Measurements from ENCODE around the gene MBOAT2. TPM values are rescaled to one million over a fixed set of nuclear protein-coding genes. Genes with fewer than 3 reads are reported as not detected.

The MBOAT2 gene
- total RNA-seq, 1 experiment from 2014 or later, result 16.8 TPM

- ATAC-seq (no peak), DNase-seq (ENCODE audit: low read depth, low spot score) (no peak)
- Histone ChIP-seq H3K4me2 (ENCODE audit: low read length) (no peak overlapping the region), H3K9ac (ENCODE audit: low read length) (no peak overlapping the region), H2AFZ (ENCODE audit: low read depth, low read length, poor library complexity, severe bottlenecking) (no peak overlapping the region), H3K27ac (ENCODE audit: low read depth, low read length) (no peak overlapping the region), H3K4me1 (ENCODE audit: control insufficient read depth in 1 of 2, insufficient read depth in 2 of 2, low read length in 2 of 2) (no peaks in the 10 kb centered on the region), H3K9me3 (ENCODE audit: control insufficient read depth in 1 of 2, insufficient read depth in 1 of 2, low read depth in 1 of 2, low read length in 2 of 2) (no peaks in the 10 kb centered on the region; a peak in 1 of 4 replicates), H3K9me2 (ENCODE audit: insufficient read depth) (no peaks in the 10 kb centered on the region), H3K79me2 (ENCODE audit: insufficient read depth, low read length) (no peaks in the 10 kb centered on the region), H3K4me3 (replicated peaks in 1 of 2; ENCODE audit: low read depth in 1 of 2, low read length in 2 of 2) (no peak overlapping the region), H3K36me3 (ENCODE audit: control insufficient read depth in 1 of 2, insufficient read depth in 2 of 2, low read length in 2 of 2) (no peaks in the 10 kb centered on the region; a peak in 1 of 4 replicates), H4K20me1 (ENCODE audit: insufficient read depth) (no peaks in the 10 kb centered on the region), H3K27me3 (ENCODE audit: insufficient read depth, low read length) (no peaks in the 10 kb centered on the region)
- intact Hi-C loops (cut with micrococcal nuclease), result no loop called here
- ChIA-PET POLR2A (no interaction called here), RAD21 (ENCODE audit: low non-redundant PET in 1 of 2, low total read pairs in 2 of 2, uncharacterized antibody in 2 of 2, unreplicated experiment in 2 of 2) (no interaction called here), CTCF (no interaction called here)
- BruUV-seq (replicated peaks), result no TSS peak
- TF ChIP-seq YY1 (IDR thresholded peaks at IDR 0.05; ENCODE audit: extremely low read depth, insufficient replicate concordance, low read depth, low read length) (no peak), EZH2phosphoT487 (IDR thresholded peaks at IDR 0.05; ENCODE audit: borderline replicate concordance) (no peak), SIN3A (IDR thresholded peaks at IDR 0.05; ENCODE audit: low read depth) (no peak), ZNF274 (IDR thresholded peaks at IDR 0.05; ENCODE audit: low read depth, low read length) (no peak), EGR1 (IDR thresholded peaks at IDR 0.05; ENCODE audit: low read depth) (no peak), POLR2AphosphoS5 (IDR thresholded peaks at IDR 0.05; ENCODE audit: low read depth, low read length) (no peak), EZH2 (IDR thresholded peaks at IDR 0.05) (no peak), ATF3 (IDR thresholded peaks at IDR 0.05) (no peak), FOSL1 (IDR thresholded peaks at IDR 0.05; ENCODE audit: low read depth) (no peak), SRF (IDR thresholded peaks at IDR 0.05; ENCODE audit: low read depth) (no peak), CEBPB (IDR thresholded peaks at IDR 0.05; ENCODE audit: low read depth) (no peak), TCF7L2 (IDR thresholded peaks at IDR 0.05; ENCODE audit: borderline replicate concordance, extremely low read depth, insufficient read depth, insufficient read length) (no peak), ZFX (IDR thresholded peaks at IDR 0.05) (no peak), CBX3 (IDR thresholded peaks at IDR 0.05; ENCODE audit: low read depth) (no peak), POLR2A (IDR thresholded peaks at IDR 0.05; ENCODE audit: borderline replicate concordance, extremely low read depth, insufficient read depth, insufficient read length) (no peak)
- TF ChIP-seq, protein P1, sequence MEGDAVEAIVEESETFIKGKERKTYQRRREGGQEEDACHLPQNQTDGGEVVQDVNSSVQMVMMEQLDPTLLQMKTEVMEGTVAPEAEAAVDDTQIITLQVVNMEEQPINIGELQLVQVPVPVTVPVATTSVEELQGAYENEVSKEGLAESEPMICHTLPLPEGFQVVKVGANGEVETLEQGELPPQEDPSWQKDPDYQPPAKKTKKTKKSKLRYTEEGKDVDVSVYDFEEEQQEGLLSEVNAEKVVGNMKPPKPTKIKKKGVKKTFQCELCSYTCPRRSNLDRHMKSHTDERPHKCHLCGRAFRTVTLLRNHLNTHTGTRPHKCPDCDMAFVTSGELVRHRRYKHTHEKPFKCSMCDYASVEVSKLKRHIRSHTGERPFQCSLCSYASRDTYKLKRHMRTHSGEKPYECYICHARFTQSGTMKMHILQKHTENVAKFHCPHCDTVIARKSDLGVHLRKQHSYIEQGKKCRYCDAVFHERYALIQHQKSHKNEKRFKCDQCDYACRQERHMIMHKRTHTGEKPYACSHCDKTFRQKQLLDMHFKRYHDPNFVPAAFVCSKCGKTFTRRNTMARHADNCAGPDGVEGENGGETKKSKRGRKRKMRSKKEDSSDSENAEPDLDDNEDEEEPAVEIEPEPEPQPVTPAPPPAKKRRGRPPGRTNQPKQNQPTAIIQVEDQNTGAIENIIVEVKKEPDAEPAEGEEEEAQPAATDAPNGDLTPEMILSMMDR (IDR thresholded peaks at IDR 0.05 in 2 of 3, conservative IDR thresholded peaks at IDR 0.05 in 1 of 3; ENCODE audit: borderline replicate concordance in 1 of 3, insufficient read depth in 1 of 3, low read depth in 2 of 3, low read length in 2 of 3), result no peak
- TF ChIP-seq, protein P2, sequence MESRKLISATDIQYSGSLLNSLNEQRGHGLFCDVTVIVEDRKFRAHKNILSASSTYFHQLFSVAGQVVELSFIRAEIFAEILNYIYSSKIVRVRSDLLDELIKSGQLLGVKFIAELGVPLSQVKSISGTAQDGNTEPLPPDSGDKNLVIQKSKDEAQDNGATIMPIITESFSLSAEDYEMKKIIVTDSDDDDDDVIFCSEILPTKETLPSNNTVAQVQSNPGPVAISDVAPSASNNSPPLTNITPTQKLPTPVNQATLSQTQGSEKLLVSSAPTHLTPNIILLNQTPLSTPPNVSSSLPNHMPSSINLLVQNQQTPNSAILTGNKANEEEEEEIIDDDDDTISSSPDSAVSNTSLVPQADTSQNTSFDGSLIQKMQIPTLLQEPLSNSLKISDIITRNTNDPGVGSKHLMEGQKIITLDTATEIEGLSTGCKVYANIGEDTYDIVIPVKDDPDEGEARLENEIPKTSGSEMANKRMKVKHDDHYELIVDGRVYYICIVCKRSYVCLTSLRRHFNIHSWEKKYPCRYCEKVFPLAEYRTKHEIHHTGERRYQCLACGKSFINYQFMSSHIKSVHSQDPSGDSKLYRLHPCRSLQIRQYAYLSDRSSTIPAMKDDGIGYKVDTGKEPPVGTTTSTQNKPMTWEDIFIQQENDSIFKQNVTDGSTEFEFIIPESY (IDR thresholded peaks at IDR 0.05; ENCODE audit: extremely low read depth, insufficient replicate concordance, low read length), result no peak
- TF ChIP-seq, protein P3, sequence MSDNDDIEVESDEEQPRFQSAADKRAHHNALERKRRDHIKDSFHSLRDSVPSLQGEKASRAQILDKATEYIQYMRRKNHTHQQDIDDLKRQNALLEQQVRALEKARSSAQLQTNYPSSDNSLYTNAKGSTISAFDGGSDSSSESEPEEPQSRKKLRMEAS (IDR thresholded peaks at IDR 0.05), result no peak
These were observed 50.0 kb downstream of the MBOAT2 start for GRCh38 chr2:8953525-8953924.

Measured in HCT116 (cell line).